HG03025 (cell line): ENCODE data around the gene MBL2.

Experiments used
- ATAC-seq: cut with Tn5 transposase; IDR thresholded peaks from one replicate; pipeline ENCODE4 v1.9.1; 2021; ENCODE audit warnings: mild to moderate bottlenecking, moderate library complexity; ENCODE audit not compliant: unreplicated experiment, low FRiP score

MBL2 gene

GRCh38 chr10:52742731-52743130 is 29.9 kb downstream of the MBL2 start:
- no peak for ATAC-seq

DNA sequence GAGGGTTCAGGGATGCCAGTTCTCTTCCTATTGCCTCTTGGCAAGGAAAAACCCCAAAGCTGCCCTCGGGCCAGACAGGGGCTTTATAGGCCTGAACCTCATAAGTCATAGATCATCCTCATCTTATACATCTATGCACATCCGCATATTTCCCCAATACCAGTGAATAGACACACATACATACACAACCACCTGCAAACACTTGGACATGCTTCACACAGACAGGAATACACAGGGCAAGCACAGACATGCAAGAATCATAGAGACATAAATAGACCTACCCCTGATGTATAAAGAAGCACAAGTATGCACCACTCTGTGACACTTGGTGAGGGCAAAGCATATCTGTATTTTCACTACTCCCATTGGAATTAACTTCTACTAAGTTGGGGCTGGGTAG is 30.7 kb downstream of the MBL2 start:
- no peak for ATAC-seq

GRCh38 chr10:52740913-52741675 is 31.5 kb downstream of the MBL2 start:
- ATAC-seq: peak; percentile 61

GRCh38 chr10:52740155-52740549 is 32.4 kb downstream of the MBL2 start:
- ATAC-seq: no peak

- no peak for ATAC-seq
Observed at GRCh38 chr10:52739380-52740154, 33.0 kb downstream of the MBL2 start.

- ATAC-seq: no peak
Observed at GRCh38 chr10:52738951-52739350, 33.6 kb downstream of the MBL2 start.

DNA sequence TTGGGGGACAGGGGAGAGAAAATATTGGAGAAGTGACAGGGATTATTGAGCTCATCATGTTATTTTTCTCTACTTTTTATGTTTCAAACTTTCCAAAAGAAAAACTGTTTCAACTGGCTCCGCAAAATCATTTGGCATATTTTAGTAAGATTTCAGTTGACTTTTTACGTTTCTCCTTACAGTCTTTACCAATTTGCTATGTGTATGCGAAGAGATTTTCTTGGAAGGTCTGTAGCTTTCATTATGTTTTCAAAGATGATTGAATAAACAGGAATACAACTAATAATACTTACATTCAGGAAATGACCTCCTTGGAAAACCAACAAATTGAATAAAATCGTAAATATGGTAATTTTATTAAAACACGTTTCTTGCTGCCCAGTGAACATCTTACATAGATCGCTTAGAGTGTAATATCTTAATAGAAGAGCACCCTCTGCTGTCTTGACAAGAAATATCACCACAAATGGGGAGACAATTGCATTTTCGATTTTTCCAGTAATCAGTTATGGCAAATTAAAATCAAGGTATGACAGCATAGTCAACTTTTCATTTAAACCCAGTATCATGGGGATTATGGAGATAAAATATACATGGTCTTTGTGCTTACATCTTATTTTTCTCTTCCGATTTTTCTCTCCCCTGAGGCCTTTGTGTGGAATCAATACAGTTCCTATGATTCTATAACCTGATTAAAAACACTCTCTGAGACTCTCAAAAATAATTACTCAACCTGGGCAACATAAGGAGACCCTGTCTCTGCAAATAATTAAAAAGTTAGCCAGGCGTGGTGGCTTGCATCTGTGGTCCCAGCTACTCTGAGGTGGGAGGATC is 43.1 kb downstream of the MBL2 start:
- no peak for ATAC-seq

GRCh38 chr10:52720018-52720417 is 52.6 kb downstream of the MBL2 start:
- no peak for ATAC-seq
